ENCODE data around the gene ARID5B.

Gene ARID5B

DNA sequence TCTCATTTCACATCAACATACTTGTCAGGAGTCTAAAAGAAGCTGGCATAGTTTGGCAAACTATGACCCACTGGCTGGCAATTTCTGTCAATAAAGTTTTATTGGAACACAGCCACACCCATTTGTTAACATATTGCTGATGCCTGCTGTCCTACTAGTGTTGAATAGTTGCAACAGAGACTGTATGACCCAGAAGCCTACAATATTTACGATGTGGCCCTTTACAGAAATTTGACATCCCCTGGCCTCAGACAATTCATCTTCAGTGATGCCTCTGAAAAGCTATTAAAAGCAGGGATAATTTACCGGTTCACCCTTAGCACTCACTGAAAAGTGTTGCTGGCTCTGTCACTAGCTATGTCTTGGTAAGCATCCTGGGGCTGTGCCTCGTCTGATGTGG, 155.2 kb downstream of the ARID5B start:
- peaks cover 49% of the 10 kb centered on the region for H3K4me1 ChIP-seq (ENCODE audit: insufficient read depth, low read length, poor library complexity, severe bottlenecking)
- H3K9me2 ChIP-seq (replicated peaks; ENCODE audit: low read depth, low read length) = no peaks in the 10 kb centered on the region
- no peak for TF ChIP-seq EZH2phosphoT487 (IDR thresholded peaks at IDR 0.05; ENCODE audit: borderline replicate concordance)
- TF ChIP-seq, protein P1, sequence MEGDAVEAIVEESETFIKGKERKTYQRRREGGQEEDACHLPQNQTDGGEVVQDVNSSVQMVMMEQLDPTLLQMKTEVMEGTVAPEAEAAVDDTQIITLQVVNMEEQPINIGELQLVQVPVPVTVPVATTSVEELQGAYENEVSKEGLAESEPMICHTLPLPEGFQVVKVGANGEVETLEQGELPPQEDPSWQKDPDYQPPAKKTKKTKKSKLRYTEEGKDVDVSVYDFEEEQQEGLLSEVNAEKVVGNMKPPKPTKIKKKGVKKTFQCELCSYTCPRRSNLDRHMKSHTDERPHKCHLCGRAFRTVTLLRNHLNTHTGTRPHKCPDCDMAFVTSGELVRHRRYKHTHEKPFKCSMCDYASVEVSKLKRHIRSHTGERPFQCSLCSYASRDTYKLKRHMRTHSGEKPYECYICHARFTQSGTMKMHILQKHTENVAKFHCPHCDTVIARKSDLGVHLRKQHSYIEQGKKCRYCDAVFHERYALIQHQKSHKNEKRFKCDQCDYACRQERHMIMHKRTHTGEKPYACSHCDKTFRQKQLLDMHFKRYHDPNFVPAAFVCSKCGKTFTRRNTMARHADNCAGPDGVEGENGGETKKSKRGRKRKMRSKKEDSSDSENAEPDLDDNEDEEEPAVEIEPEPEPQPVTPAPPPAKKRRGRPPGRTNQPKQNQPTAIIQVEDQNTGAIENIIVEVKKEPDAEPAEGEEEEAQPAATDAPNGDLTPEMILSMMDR (conservative IDR thresholded peaks at IDR 0.05; ENCODE audit: low read length) = no peak
- H3K27me3 ChIP-seq (ENCODE audit: insufficient read depth, low read length, poor library complexity, severe bottlenecking) = no peaks in the 10 kb centered on the region
- H3K4me3 ChIP-seq (ENCODE audit: low read length, poor library complexity, severe bottlenecking) = no peak overlapping the region
- no peak overlapping the region for H3K4me2 ChIP-seq (ENCODE audit: low read depth, low read length, poor library complexity, severe bottlenecking)
- no peak overlapping the region for H2AFZ ChIP-seq (ENCODE audit: low read length)
- H3K9me3 ChIP-seq (ENCODE audit: insufficient read depth, low read depth, low read length) = no peaks in the 10 kb centered on the region
- no peaks in the 10 kb centered on the region for H3F3A ChIP-seq (ENCODE audit: low read depth)
- no peaks in the 10 kb centered on the region for H4K20me1 ChIP-seq (ENCODE audit: insufficient read depth, low read length, poor library complexity, severe bottlenecking)
- peaks cover 58% of the 10 kb centered on the region for H3K79me2 ChIP-seq (ENCODE audit: insufficient read depth, low read length)
- H3K36me3 ChIP-seq (ENCODE audit: insufficient read depth, low read length) = peaks cover 100% of the 10 kb centered on the region
- no peak overlapping the region for H3K9ac ChIP-seq (ENCODE audit: low read depth, low read length, poor library complexity, severe bottlenecking)

DNA sequence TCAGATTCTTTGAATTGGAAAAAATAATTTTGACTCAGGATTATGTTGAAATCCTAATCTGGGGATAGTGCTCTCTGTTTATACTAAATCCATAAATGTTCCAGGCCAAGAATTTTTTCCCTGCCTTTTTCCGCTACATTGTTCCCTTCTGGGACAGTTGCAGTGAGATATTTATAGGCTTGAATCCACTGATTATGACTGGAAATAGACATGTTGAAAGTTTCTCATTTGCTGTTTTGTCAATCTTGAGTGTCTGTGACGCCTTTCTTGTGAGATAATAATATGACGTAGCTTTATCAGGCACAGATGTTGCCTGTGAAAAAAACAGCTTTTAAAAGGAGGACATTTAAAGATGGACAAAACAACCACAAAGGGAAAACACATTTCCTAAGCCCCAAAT, 155.9 kb downstream of the ARID5B start:
- Histone ChIP-seq H3K27me3 (ENCODE audit: insufficient read depth, low read length, poor library complexity, severe bottlenecking) (no peaks in the 10 kb centered on the region), H2AFZ (ENCODE audit: low read length) (no peak overlapping the region), H4K20me1 (ENCODE audit: insufficient read depth, low read length, poor library complexity, severe bottlenecking) (no peaks in the 10 kb centered on the region), H3K9me2 (replicated peaks; ENCODE audit: low read depth, low read length) (no peaks in the 10 kb centered on the region), H3K4me3 (ENCODE audit: low read length, poor library complexity, severe bottlenecking) (no peak overlapping the region), H3K79me2 (ENCODE audit: insufficient read depth, low read length) (peaks cover 51% of the 10 kb centered on the region), H3K4me2 (ENCODE audit: low read depth, low read length, poor library complexity, severe bottlenecking) (no peak overlapping the region), H3K36me3 (ENCODE audit: insufficient read depth, low read length) (peaks cover 100% of the 10 kb centered on the region), H3F3A (ENCODE audit: low read depth) (no peaks in the 10 kb centered on the region), H3K4me1 (ENCODE audit: insufficient read depth, low read length, poor library complexity, severe bottlenecking) (peaks cover 53% of the 10 kb centered on the region), H3K9me3 (ENCODE audit: insufficient read depth, low read depth, low read length) (no peaks in the 10 kb centered on the region), H3K9ac (ENCODE audit: low read depth, low read length, poor library complexity, severe bottlenecking) (no peak overlapping the region)
- no peak for TF ChIP-seq EZH2phosphoT487 (IDR thresholded peaks at IDR 0.05; ENCODE audit: borderline replicate concordance)
- TF ChIP-seq, protein P1 (conservative IDR thresholded peaks at IDR 0.05; ENCODE audit: low read length) = no peak

DNA sequence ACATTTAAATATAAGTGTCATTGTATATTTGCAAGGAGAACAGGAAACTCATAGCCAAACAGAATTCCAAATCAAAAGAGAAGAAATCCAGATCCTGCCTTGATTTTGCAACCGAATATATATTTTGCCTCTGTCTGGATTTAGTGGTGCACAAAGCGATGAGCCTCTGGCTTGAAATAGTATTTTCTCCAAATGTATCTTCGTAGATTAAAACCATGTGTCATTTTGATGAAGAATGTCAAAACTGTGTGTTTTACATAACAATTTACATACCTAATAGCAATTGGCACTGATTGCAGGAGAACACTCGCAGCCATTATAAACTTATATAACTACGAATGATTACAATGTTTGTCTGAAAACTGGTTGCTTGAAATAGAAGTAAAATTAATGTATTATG, 156.4 kb downstream of the ARID5B start:
- peaks cover 46% of the 10 kb centered on the region for H3K79me2 ChIP-seq (ENCODE audit: insufficient read depth, low read length)
- peaks cover 100% of the 10 kb centered on the region for H3K36me3 ChIP-seq (ENCODE audit: insufficient read depth, low read length)
- peaks cover 52% of the 10 kb centered on the region for H3K4me1 ChIP-seq (ENCODE audit: insufficient read depth, low read length, poor library complexity, severe bottlenecking)
- no peaks in the 10 kb centered on the region for H3K9me2 ChIP-seq (replicated peaks; ENCODE audit: low read depth, low read length)
- H3K4me3 ChIP-seq (ENCODE audit: low read length, poor library complexity, severe bottlenecking) = no peak overlapping the region
- no peak overlapping the region for H2AFZ ChIP-seq (ENCODE audit: low read length)
- no peaks in the 10 kb centered on the region for H4K20me1 ChIP-seq (ENCODE audit: insufficient read depth, low read length, poor library complexity, severe bottlenecking)
- no peaks in the 10 kb centered on the region for H3K27me3 ChIP-seq (ENCODE audit: insufficient read depth, low read length, poor library complexity, severe bottlenecking)
- H3K4me2 ChIP-seq (ENCODE audit: low read depth, low read length, poor library complexity, severe bottlenecking) = no peak overlapping the region
- no peaks in the 10 kb centered on the region for H3F3A ChIP-seq (ENCODE audit: low read depth)
- no peak for TF ChIP-seq EZH2phosphoT487 (IDR thresholded peaks at IDR 0.05; ENCODE audit: borderline replicate concordance)
- TF ChIP-seq, protein P1 (conservative IDR thresholded peaks at IDR 0.05; ENCODE audit: low read length) = no peak
- H3K9ac ChIP-seq (ENCODE audit: low read depth, low read length, poor library complexity, severe bottlenecking) = no peak overlapping the region
- no peaks in the 10 kb centered on the region for H3K9me3 ChIP-seq (ENCODE audit: insufficient read depth, low read depth, low read length)
